ENCODE data around the gene SPACA4.

GRCh38 chr19:48560095-48560530, 46.4 kb upstream of the SPACA4 start:
- TF ChIP-seq RARB (CRISPR knock-in tag; IDR thresholded peaks at IDR 0.05) (no peak), PATZ1 (CRISPR knock-in tag; IDR thresholded peaks at IDR 0.05; ENCODE audit: borderline replicate concordance) (no peak), ZC3H10 (CRISPR knock-in tag; IDR thresholded peaks at IDR 0.05) (no peak), CREB5 (CRISPR knock-in tag; IDR thresholded peaks at IDR 0.05; ENCODE audit: low read depth) (no peak), CSDC2 (CRISPR knock-in tag; IDR thresholded peaks at IDR 0.05) (no peak), ISL1 (CRISPR knock-in tag; IDR thresholded peaks at IDR 0.05) (no peak), SNAI2 (CRISPR knock-in tag; IDR thresholded peaks at IDR 0.05) (no peak), ZFP3 (CRISPR knock-in tag; IDR thresholded peaks at IDR 0.05) (no peak), ZNF565 (CRISPR knock-in tag; conservative IDR thresholded peaks at IDR 0.05; ENCODE audit: low read depth) (no peak), ZNF8 (CRISPR knock-in tag; IDR thresholded peaks at IDR 0.05) (no peak), ZFP30 (CRISPR knock-in tag; IDR thresholded peaks at IDR 0.05) (no peak), TCF4 (CRISPR knock-in tag; IDR thresholded peaks at IDR 0.05; ENCODE audit: borderline replicate concordance) (no peak), ZNF70 (CRISPR knock-in tag; IDR thresholded peaks at IDR 0.05) (no peak)

Measured in SK-N-SH treated with all-trans-retinoic acid at 6 μM for 48 hours (cell line).